HepG2 (cell line): Measurements from ENCODE around the gene PLCXD3. TPM values are rescaled to one million over a fixed set of nuclear protein-coding genes. Genes with fewer than 3 reads are reported as not detected.

Source experiments
- ATAC-seq: fragments of 200-7000 bp; cut with Tn5 transposase; 3 replicates; pipeline ENCODE4 v1.9.1; 2020; ENCODE audit warnings: mild to moderate bottlenecking, moderate library complexity
- BruUV-seq: library from RNA; stranded (reverse); fragments of 400-500 nt; replicated peaks from 2 replicates; lab custom pipeline; 2021; lab: Mats Ljungman, UMichigan
- CTCF ChIA-PET: fragments of 300-600 bp; formaldehyde crosslinking; extraction: SDS; loops from one replicate; lab custom pipeline; 2021; ENCODE audit warnings: low total read pairs, inconsistent platforms, low intra/inter-chr PET ratio; lab: Yijun Ruan, JAX
- POLR2A ChIA-PET: fragments of 350-600 bp; sonication (Branson Sonifier 250); formaldehyde crosslinking; loops from one replicate; lab custom pipeline; 2020; ENCODE audit warnings: antibody characterized with exemption, inconsistent platforms; lab: Yijun Ruan, JAX
- DNase-seq: peaks from one replicate; pipeline ENCODE4 v3.0.0-alpha.2; 2015; ENCODE audit warnings: low spot score
- FAIRE-seq: peaks from 3 replicates; lab custom pipeline; 2011; peaks lifted over from hg19 to GRCh38; lab: Jason Lieb, UNC
- H2AFZ ChIP-seq: one replicate; pipeline ENCODE4 v1.6.1; 2011; ENCODE audit warnings: low read length, inconsistent platforms
- H3K27ac ChIP-seq: fragments of 300-600 bp; 3 replicates; pipeline ENCODE4 v1.8.0; 2011; ENCODE audit warnings: mixed run types, mild to moderate bottlenecking, mixed read lengths, low read length, inconsistent platforms; ENCODE audit not compliant: insufficient read depth; ENCODE audit errors: extremely low read length
- H3K27me3 ChIP-seq, 2 experiments: fragments of 200-600 bp in 1 of 2; 2 replicates in 1 of 2; 3 replicates in 1 of 2; pipeline versions ENCODE4 v1.6.0 to v1.8.0; 2011; ENCODE audit warnings: low read length in 2 of 2, mild to moderate bottlenecking in 2 of 2, moderate library complexity in 2 of 2, inconsistent platforms in 1 of 2; ENCODE audit not compliant: insufficient read depth in 2 of 2, control insufficient read depth in 1 of 2
- H3K36me3 ChIP-seq, 2 experiments: fragments of 200-600 bp in 1 of 2; replicated peaks in 1 of 2; 2 replicates in 1 of 2; 3 replicates in 1 of 2; pipeline versions ENCODE4 v1.5.1 to v1.8.0; 2011; ENCODE audit warnings: low read length in 2 of 2, inconsistent platforms in 1 of 2; ENCODE audit not compliant: insufficient read depth in 2 of 2, control insufficient read depth in 1 of 2
- H3K4me1 ChIP-seq: 2 replicates; pipeline ENCODE4 v1.5.1; 2012; ENCODE audit warnings: low read length, inconsistent platforms; ENCODE audit not compliant: insufficient read depth
- H3K4me2 ChIP-seq: 2 replicates; pipeline ENCODE4 v1.6.0; 2011; ENCODE audit warnings: low read depth, low read length, inconsistent platforms
- H3K4me3 ChIP-seq, 3 experiments: fragments of 200-600 bp in 1 of 3; sonication (generic), shearing (Covaris generic) in 1 of 3; replicated peaks in 1 of 3; 2 replicates each; pipeline ENCODE4 v1.5.1; 2011 to 2016; ENCODE audit warnings: low read length in 3 of 3, inconsistent platforms in 2 of 3, low read depth in 2 of 3, mild to moderate bottlenecking in 2 of 3, control low read depth in 1 of 3, mixed read lengths in 1 of 3; ENCODE audit not compliant: insufficient read depth in 1 of 3
- H3K79me2 ChIP-seq: one replicate; pipeline ENCODE4 v1.6.1; 2011; ENCODE audit warnings: low read length, inconsistent platforms; ENCODE audit not compliant: insufficient read depth
- H3K9ac ChIP-seq: 2 replicates; pipeline ENCODE4 v1.6.0; 2011; ENCODE audit warnings: mild to moderate bottlenecking, low read depth, low read length, inconsistent platforms; ENCODE audit not compliant: insufficient read depth
- H3K9me3 ChIP-seq: 2 replicates; pipeline ENCODE4 v1.5.1; 2012; ENCODE audit warnings: mild to moderate bottlenecking, low read length
- H4K20me1 ChIP-seq: 2 replicates; pipeline ENCODE4 v1.6.0; 2011; ENCODE audit warnings: inconsistent platforms, mild to moderate bottlenecking, low read length, moderate library complexity; ENCODE audit not compliant: insufficient read depth
- GZF1 ChIP-seq: sonication (generic); formaldehyde crosslinking; IDR thresholded peaks from 2 replicates; pipeline ENCODE4 v1.5.1; 2020; ENCODE audit warnings: mild to moderate bottlenecking, missing genetic modification reagents
- MAFF ChIP-seq: IDR thresholded peaks from 2 replicates; pipeline ENCODE4 v1.6.1; 2011; ENCODE audit warnings: low read depth, low read length, improper control_type of control experiment
- MAFK ChIP-seq, 2 experiments: IDR thresholded peaks in 1 of 2; conservative IDR thresholded peaks in 1 of 2; 2 replicates each; pipeline ENCODE4 v1.6.1; 2011; ENCODE audit warnings: improper control_type of control experiment in 2 of 2, low read length in 2 of 2
- PITX1 ChIP-seq: sonication (generic); formaldehyde crosslinking; IDR thresholded peaks from 2 replicates; pipeline ENCODE4 v1.5.1; 2020; ENCODE audit warnings: mild to moderate bottlenecking, missing genetic modification reagents
- RXRA ChIP-seq: sonication (generic); formaldehyde crosslinking; IDR thresholded peaks from 2 replicates; pipeline ENCODE4 v1.5.1; 2020; ENCODE audit warnings: missing genetic modification reagents
- SNRNP70 ChIP-seq: fragments of 200-400 bp; formaldehyde crosslinking; IDR thresholded peaks from 2 replicates; pipeline ENCODE4 v1.6.1; 2017; ENCODE audit warnings: mild to moderate bottlenecking, low read depth, low read length, moderate library complexity
- ZBTB8A ChIP-seq: sonication (generic); formaldehyde crosslinking; IDR thresholded peaks from 2 replicates; pipeline ENCODE4 v1.4.0; 2020; ENCODE audit warnings: mild to moderate bottlenecking, low read depth, missing genetic modification reagents, borderline replicate concordance
- ZNF143 ChIP-seq: sonication (generic); formaldehyde crosslinking; IDR thresholded peaks from 2 replicates; pipeline ENCODE4 v1.4.0; 2020; ENCODE audit warnings: missing genetic modification reagents
- WGBS: methylation state at CpG from one replicate; pipeline ENCODE4 v1.1.6; 2017; ENCODE audit warnings: low lambda C conversion rate; 5-methylcytosine and 5-hydroxymethylcytosine counted together
- in situ Hi-C: cut with HindIII; loops from 2 replicates; pipeline ENCODE4 v1.10.0; 2017; ENCODE audit warnings: low pct_unique_long_range_greater_than_20kb; ENCODE audit not compliant: extremely low pct_ligation_motif_present
- intact Hi-C: fragments of 100-400 bp; cut with micrococcal nuclease; formaldehyde crosslinking; loops from one replicate; pipeline ENCODE4 v1.10.0; 2022; ENCODE audit not compliant: unreplicated experiment
- polyA plus RNA-seq, 8 experiments: library from polyadenylated mRNA; depleted of rRNA in 3 of 8; stranded (reverse) in 7 of 8; unstranded in 1 of 8; fragments of >200 nt; fragmentation: Illumina TruSeq in 4 of 8; extraction: Trizol in 4 of 8; gene quantifications; 2 replicates each; pipeline versions ENCODE4 v1.2.1 to v1.2.3, GENCODE V29; 2011 to 2016; ENCODE audit warnings: low read depth in 4 of 8, missing spikeins in 1 of 8, mixed read lengths in 1 of 8; ENCODE audit not compliant: insufficient read depth in 1 of 8
- total RNA-seq, 5 experiments: library from RNA; depleted of rRNA; stranded (reverse); fragments of >200 nt; fragmentation: Illumina TruSeq; extraction: Trizol; gene quantifications; 2 replicates each; pipeline ENCODE4 v1.2.3, GENCODE V29; 2016; ENCODE audit warnings: low read depth in 1 of 5

PLCXD3 gene
- total and polyA plus RNA-seq, 2 of the 13 experiments (the other 11 are each of a cell fraction or from before 2014, with no cell fraction given) = not detected

DNA sequence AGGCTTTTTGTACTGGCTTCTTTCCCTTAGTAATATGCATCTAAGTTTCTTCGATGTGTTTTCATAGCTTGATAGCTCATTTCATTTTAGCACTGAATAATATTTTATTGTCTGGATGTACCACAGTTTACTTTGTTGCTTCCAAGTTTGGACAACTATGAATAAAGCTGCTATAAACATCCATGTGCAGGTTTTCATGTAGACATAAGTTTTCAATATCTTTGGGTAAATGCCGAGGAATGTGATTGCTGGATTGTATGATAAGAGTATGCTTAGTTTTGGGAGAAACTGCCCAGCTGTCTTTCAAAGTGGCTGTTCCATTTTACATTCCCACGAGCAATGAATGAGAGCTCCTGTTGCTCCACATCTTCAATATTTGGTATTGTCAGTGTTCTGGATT, 84.7 kb downstream of the PLCXD3 start:
- BruUV-seq = no TSS peak
- ATAC-seq (no peak), FAIRE-seq (no peak), DNase-seq (no peak)
- ChIA-PET CTCF (no interaction called here), POLR2A (no interaction called here)
- Histone ChIP-seq H3K79me2 (no peaks in the 10 kb centered on the region), H3K9ac (no peak overlapping the region), H4K20me1 (no peaks in the 10 kb centered on the region), H3K4me3 (no peak overlapping the region), H3K4me1 (no peaks in the 10 kb centered on the region), H2AFZ (no peak overlapping the region), H3K27me3 (no peaks in the 10 kb centered on the region), H3K4me2 (no peak overlapping the region), H3K9me3 (no peaks in the 10 kb centered on the region), H3K36me3 (no peaks in the 10 kb centered on the region), H3K27ac (no peak overlapping the region)
- intact Hi-C loops = no loop called here
- no peak for TF ChIP-seq RXRA
- TF ChIP-seq PITX1 (CRISPR knock-in tag) = no peak
- no peak for TF ChIP-seq SNRNP70
- TF ChIP-seq ZBTB8A = no peak
- TF ChIP-seq GZF1 = no peak
- WGBS = under 1% methylated on average over 3 of the region's 3 CpGs
- in situ Hi-C loops = no loop called here

DNA sequence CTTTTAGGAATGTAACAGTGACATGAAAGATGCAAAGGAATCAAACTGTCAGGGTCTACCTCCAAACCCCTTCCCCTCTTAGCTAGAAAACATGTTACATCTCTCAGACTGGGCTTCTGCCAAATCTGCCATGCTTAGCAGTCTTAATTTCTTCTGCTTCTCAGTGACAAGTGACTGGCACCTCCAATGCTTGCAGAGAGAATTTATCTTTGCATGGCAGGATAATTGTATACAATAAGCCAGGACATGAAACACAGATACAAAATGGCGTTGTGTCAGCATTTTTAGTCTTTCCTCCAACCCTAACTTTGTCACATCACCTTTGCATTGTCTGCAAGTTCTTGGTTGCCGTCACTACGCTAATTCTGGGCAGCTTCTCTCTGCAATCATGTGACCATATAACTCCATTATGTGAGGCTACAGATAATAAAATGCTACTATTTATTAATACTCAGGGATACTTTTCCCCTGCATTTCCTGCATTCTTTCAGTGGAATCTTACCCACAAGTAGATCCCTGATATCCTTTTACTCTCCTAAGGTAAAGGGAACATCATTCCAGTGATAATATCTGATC, 89.8 kb downstream of the PLCXD3 start:
- Histone ChIP-seq H3K9ac (no peak overlapping the region), H3K9me3 (no peaks in the 10 kb centered on the region), H3K79me2 (no peaks in the 10 kb centered on the region), H2AFZ (no peak overlapping the region), H3K27me3 (no peaks in the 10 kb centered on the region), H3K27ac (no peak overlapping the region), H3K4me2 (no peak overlapping the region), H3K4me3 (no peak overlapping the region), H3K4me1 (no peaks in the 10 kb centered on the region), H3K36me3 (no peaks in the 10 kb centered on the region), H4K20me1 (no peaks in the 10 kb centered on the region)
- 64% methylated on average over 3 of the region's 3 CpGs for WGBS
- DNase-seq (no peak), ATAC-seq (no peak), FAIRE-seq (no peak)
- intact Hi-C loops = no loop called here
- ChIA-PET CTCF (no interaction called here), POLR2A (no interaction called here)
- TF ChIP-seq ZNF143 (CRISPR knock-in tag) = no peak
- peak; percentile 79 to 85 for TF ChIP-seq MAFK (conservative IDR thresholded peaks at IDR 0.05 in 1 of 2, IDR thresholded peaks at IDR 0.05 in 1 of 2; ENCODE audit: low read length in 2 of 2)
- TF ChIP-seq MAFF = peak; percentile 82
- BruUV-seq = no TSS peak
- in situ Hi-C loops = no loop called here
